ENCODE results near the gene NLRP9. TPM values are rescaled to one million over a fixed set of nuclear protein-coding genes. Genes with fewer than 3 reads are reported as not detected.

Gene NLRP9
- total and polyA plus RNA-seq, 2 of the 13 experiments (the other 11 are each of a cell fraction or from before 2014, with no cell fraction given) = not detected

GRCh38 chr19:55683449-55684261 is 54.5 kb downstream of the NLRP9 start (continued):
- TF ChIP-seq EP300 (IDR thresholded peaks at IDR 0.05; ENCODE audit: low read depth in 2 of 2, low read length in 2 of 2) (peak in 1 of 2 experiments; percentile 27; a peak in 1 of 4 replicates), EP300 (CRISPR knock-in tag; IDR thresholded peaks at IDR 0.05; ENCODE audit: borderline replicate concordance) (no peak), AHR (CRISPR knock-in tag; IDR thresholded peaks at IDR 0.05) (no peak), ZMYM3 (CRISPR knock-in tag; IDR thresholded peaks at IDR 0.05) (peak; percentile 89), ZNF546 (CRISPR knock-in tag; conservative IDR thresholded peaks at IDR 0.05) (no peak), ZMAT3 (CRISPR knock-in tag; conservative IDR thresholded peaks at IDR 0.05) (no peak; the same call in 1 of the 2 replicates), RELA (CRISPR knock-in tag; IDR thresholded peaks at IDR 0.05) (no peak), ZFP41 (CRISPR knock-in tag; IDR thresholded peaks at IDR 0.05; ENCODE audit: borderline replicate concordance) (no peak), RBM39 (IDR thresholded peaks at IDR 0.05; ENCODE audit: low read depth, low read length, poor library complexity, severe bottlenecking) (no peak), IRX3 (CRISPR knock-in tag; IDR thresholded peaks at IDR 0.05; ENCODE audit: borderline replicate concordance, low read depth) (no peak), ZFYVE20 (CRISPR knock-in tag; IDR thresholded peaks at IDR 0.05; ENCODE audit: borderline replicate concordance, low read depth) (no peak), GFI1 (CRISPR knock-in tag; IDR thresholded peaks at IDR 0.05; ENCODE audit: borderline replicate concordance) (0 out of 2 replicates have a peak, but pooled peaks have one; percentile 56), DNMT3B (CRISPR knock-in tag; conservative IDR thresholded peaks at IDR 0.05) (no peak), ZNF609 (CRISPR knock-in tag; IDR thresholded peaks at IDR 0.05; ENCODE audit: borderline replicate concordance) (no peak), NKX3-1 (CRISPR knock-in tag; IDR thresholded peaks at IDR 0.05) (no peak), TBX2 (CRISPR knock-in tag; IDR thresholded peaks at IDR 0.05; ENCODE audit: borderline replicate concordance) (peak; percentile 55; the same call in 1 of the 2 replicates), ZNF615 (CRISPR knock-in tag; IDR thresholded peaks at IDR 0.05; ENCODE audit: borderline replicate concordance) (no peak), ZNF354B (CRISPR knock-in tag; IDR thresholded peaks at IDR 0.05) (no peak), ZFP1 (CRISPR knock-in tag; IDR thresholded peaks at IDR 0.05) (peak; percentile 46; the same call in 1 of the 2 replicates), ZSCAN29 (CRISPR knock-in tag; conservative IDR thresholded peaks at IDR 0.05) (no peak), POLR2G (IDR thresholded peaks at IDR 0.05; ENCODE audit: low read depth, low read length) (peak; percentile 84), TFE3 (CRISPR knock-in tag; IDR thresholded peaks at IDR 0.05) (no peak), FOSL1 (CRISPR knock-in tag; IDR thresholded peaks at IDR 0.05; ENCODE audit: borderline replicate concordance) (no peak), ATRX (CRISPR knock-in tag; IDR thresholded peaks at IDR 0.05; ENCODE audit: borderline replicate concordance) (no peak), PAF1 (CRISPR knock-in tag; IDR thresholded peaks at IDR 0.05) (no peak)
